Brain microvascular endothelial cell (primary cell): ENCODE data around the gene EPM2A.

Experiments used
- DNase-seq: peaks from one replicate; pipeline ENCODE4 v3.0.0-alpha.2; 2020
- H3K27ac ChIP-seq: fragments of 250-450 bp; sonication (Bioruptor Pico); 2 replicates; pipeline ENCODE4 v1.5.1; 2020; ENCODE audit warnings: mild to moderate bottlenecking, moderate library complexity
- H3K27me3 ChIP-seq: fragments of 250-450 bp; sonication (Bioruptor Pico); replicated peaks from 2 replicates; pipeline ENCODE4 v1.5.1; 2020; ENCODE audit warnings: mild to moderate bottlenecking
- H3K36me3 ChIP-seq: fragments of 250-450 bp; sonication (Bioruptor Pico); replicated peaks from 2 replicates; pipeline ENCODE4 v1.5.1; 2020; ENCODE audit warnings: mild to moderate bottlenecking
- H3K4me3 ChIP-seq: 2 replicates; pipeline ENCODE4 v1.5.1; 2011; ENCODE audit warnings: low read depth, mild to moderate bottlenecking, control low read depth, low read length, moderate library complexity
- CTCF ChIP-seq: IDR thresholded peaks from 2 replicates; pipeline ENCODE4 v1.5.1; 2011; ENCODE audit warnings: low read depth, mild to moderate bottlenecking, moderate library complexity, low read length, control low read depth, inconsistent platforms; ENCODE audit errors: missing control alignments
- in situ Hi-C: cut with HindIII; loops from 2 replicates; pipeline ENCODE4 v1.10.0; 2017; ENCODE audit warnings: low sequenced_read_pairs, low pct_ligation_motif_present

EPM2A gene

GRCh38 chr6:145763742-145764141 lies 28.4 kb upstream of the EPM2A start:
- Histone ChIP-seq H3K27ac (no peak overlapping the region), H3K27me3 (no peaks in the 10 kb centered on the region), H3K4me3 (no peak overlapping the region), H3K36me3 (no peaks in the 10 kb centered on the region)
- no peak for DNase-seq
- no peak for TF ChIP-seq CTCF
- in situ Hi-C loops = no loop called here

GRCh38 chr6:145761584-145761983 lies 26.3 kb upstream of the EPM2A start:
- no peak for DNase-seq
- H3K36me3 ChIP-seq = no peaks in the 10 kb centered on the region
- no peak overlapping the region for H3K27ac ChIP-seq
- H3K4me3 ChIP-seq = no peak overlapping the region
- no peaks in the 10 kb centered on the region for H3K27me3 ChIP-seq
- TF ChIP-seq CTCF = no peak
- in situ Hi-C loops = no loop called here

GRCh38 chr6:145758113-145758512 lies 22.8 kb upstream of the EPM2A start:
- H3K4me3 ChIP-seq = no peak overlapping the region
- TF ChIP-seq CTCF = no peak
- in situ Hi-C loops = no loop called here
- H3K36me3 ChIP-seq = no peaks in the 10 kb centered on the region
- no peak overlapping the region for H3K27ac ChIP-seq
- H3K27me3 ChIP-seq = no peaks in the 10 kb centered on the region
- DNase-seq = no peak

- in situ Hi-C loops = no loop called here
- DNase-seq = peak; percentile 95
- no peaks in the 10 kb centered on the region for H3K36me3 ChIP-seq
- no peak overlapping the region for H3K27ac ChIP-seq
- no peak for TF ChIP-seq CTCF
- no peaks in the 10 kb centered on the region for H3K27me3 ChIP-seq
- H3K4me3 ChIP-seq = no peak overlapping the region
Measured at GRCh38 chr6:145756170-145756662, 20.9 kb upstream of the EPM2A start.

- Histone ChIP-seq H3K27me3 (no peaks in the 10 kb centered on the region), H3K36me3 (no peaks in the 10 kb centered on the region), H3K27ac (no peak overlapping the region), H3K4me3 (no peak overlapping the region)
- no peak for DNase-seq
- in situ Hi-C loops = no loop called here
- no peak for TF ChIP-seq CTCF
Measured at GRCh38 chr6:145755682-145756081, 20.4 kb upstream of the EPM2A start.

GRCh38 chr6:145752638-145753037 lies 17.3 kb upstream of the EPM2A start:
- Histone ChIP-seq H3K36me3 (no peaks in the 10 kb centered on the region), H3K27ac (no peak overlapping the region), H3K27me3 (no peaks in the 10 kb centered on the region), H3K4me3 (no peak overlapping the region)
- no peak for DNase-seq
- in situ Hi-C loops = no loop called here
- TF ChIP-seq CTCF = no peak
